ENCODE data around the gene TRAF3IP1.
A peak's percentile ranks its signal among the peaks of the same experiment; 100 is the strongest.
"Not testable (repeated sequence)": the region's sequence is repeated elsewhere in the genome, so short reads cannot be mapped to it uniquely, and the experiment has no call there.

Gene TRAF3IP1

GRCh38 chr2:238359403-238359802 lies 39.1 kb downstream of the TRAF3IP1 start:
- TF ChIP-seq CTCF (IDR thresholded peaks at IDR 0.05) (no peak), ZFX (IDR thresholded peaks at IDR 0.05; ENCODE audit: borderline replicate concordance) (no peak)
- H3K27ac ChIP-seq: no peak overlapping the region

- no peak overlapping the region for H3K27ac ChIP-seq
- TF ChIP-seq ZFX (IDR thresholded peaks at IDR 0.05; ENCODE audit: borderline replicate concordance): no peak
- TF ChIP-seq CTCF (IDR thresholded peaks at IDR 0.05): no peak
Observed at GRCh38 chr2:238361877-238362276, 41.6 kb downstream of the TRAF3IP1 start.

GRCh38 chr2:238362626-238363025 lies 42.3 kb downstream of the TRAF3IP1 start:
- TF ChIP-seq ZFX (IDR thresholded peaks at IDR 0.05; ENCODE audit: borderline replicate concordance) (no peak), CTCF (IDR thresholded peaks at IDR 0.05) (no peak)
- H3K27ac ChIP-seq: no peak overlapping the region

- no peak overlapping the region for H3K27ac ChIP-seq
- TF ChIP-seq ZFX (IDR thresholded peaks at IDR 0.05; ENCODE audit: borderline replicate concordance) (no peak), CTCF (IDR thresholded peaks at IDR 0.05) (no peak)
Observed at GRCh38 chr2:238369591-238370040, 49.3 kb downstream of the TRAF3IP1 start.

GRCh38 chr2:238370094-238370822 lies 49.9 kb downstream of the TRAF3IP1 start:
- no peak for TF ChIP-seq ZFX (IDR thresholded peaks at IDR 0.05; ENCODE audit: borderline replicate concordance)
- no peak for TF ChIP-seq CTCF (IDR thresholded peaks at IDR 0.05)
- H3K27ac ChIP-seq: no peak overlapping the region

- H3K27ac ChIP-seq: no peak overlapping the region
- TF ChIP-seq CTCF (IDR thresholded peaks at IDR 0.05) (peak; percentile 16; the same call in 1 of the 2 replicates), ZFX (IDR thresholded peaks at IDR 0.05; ENCODE audit: borderline replicate concordance) (no peak)
Observed at GRCh38 chr2:238370823-238371372, 50.6 kb downstream of the TRAF3IP1 start.

GRCh38 chr2:238372277-238372676 lies 52.0 kb downstream of the TRAF3IP1 start:
- not testable (repeated sequence) for H3K27ac ChIP-seq
